HCT116 (cell line): ENCODE measurements around the gene OR10AD1. TPM values are rescaled to one million over a fixed set of nuclear protein-coding genes. Genes with fewer than 3 reads are reported as not detected.

Source experiments
- ATAC-seq: fragments of 200-7000 bp; cut with Tn5 transposase; 2 replicates; pipeline ENCODE4 v1.9.1; 2020; ENCODE audit warnings: mild to moderate bottlenecking, moderate library complexity
- BruUV-seq: library from RNA; stranded (reverse); fragments of 400-500 nt; replicated peaks from 2 replicates; lab custom pipeline; 2021; lab: Mats Ljungman, UMichigan
- CTCF ChIA-PET: fragments of 300-600 bp; sonication (Branson Sonifier 250); formaldehyde crosslinking; loops from one replicate; lab custom pipeline; 2021; ENCODE audit warnings: antibody characterized with exemption; lab: Charles Lee
- POLR2A ChIA-PET: fragments of 300-600, 350-600 bp; sonication (Branson Sonifier 250); formaldehyde crosslinking; loops from one replicate; lab custom pipeline; 2021; ENCODE audit warnings: antibody characterized with exemption; lab: Charles Lee
- RAD21 ChIA-PET, 2 experiments: fragments of 300-600 bp; sonication (Branson Sonifier 250); formaldehyde crosslinking; loops; one replicate each; lab custom pipeline; 2023; ENCODE audit warnings: low total read pairs in 2 of 2; ENCODE audit not compliant: uncharacterized antibody in 2 of 2, unreplicated experiment in 2 of 2, low non-redundant PET in 1 of 2; lab: Charles Lee
- DNase-seq: peaks from one replicate; pipeline ENCODE4 v3.0.0-alpha.2; 2010; ENCODE audit warnings: low read depth, low spot score
- H2AFZ ChIP-seq: fragments of 200-600 bp; shearing (Covaris generic), sonication (generic); 2 replicates; pipeline ENCODE4 v1.6.1; 2017; ENCODE audit warnings: low read depth, mixed run types, mixed read lengths, antibody characterized with exemption, low read length; ENCODE audit not compliant: poor library complexity, severe bottlenecking
- H3K27ac ChIP-seq: 2 replicates; pipeline ENCODE4 v1.5.1; 2012; ENCODE audit warnings: low read depth, low read length
- H3K27me3 ChIP-seq: fragments of 200-600 bp; sonication (generic); 2 replicates; pipeline ENCODE4 v1.6.1; 2016; ENCODE audit warnings: mixed run types, low read length, mixed read lengths; ENCODE audit not compliant: insufficient read depth
- H3K36me3 ChIP-seq, 2 experiments: fragments of 200-500 bp in 1 of 2; fragments of 200-600 bp in 1 of 2; sonication (Bioruptor generic) in 1 of 2; sonication (generic) in 1 of 2; 2 replicates each; pipeline versions ENCODE4 v1.5.1 to v1.6.1; 2014 to 2016; ENCODE audit warnings: low read length in 2 of 2, inconsistent platforms in 1 of 2, mixed read lengths in 1 of 2, mixed run types in 1 of 2; ENCODE audit not compliant: insufficient read depth in 2 of 2, control insufficient read depth in 1 of 2
- H3K4me1 ChIP-seq, 2 experiments: fragments of 200-600 bp in 1 of 2; sonication (generic) in 1 of 2; 2 replicates each; pipeline versions ENCODE4 v1.5.1 to v1.6.1; 2012 to 2017; ENCODE audit warnings: low read length in 2 of 2, inconsistent platforms in 1 of 2, mild to moderate bottlenecking in 1 of 2, mixed read lengths in 1 of 2, mixed run types in 1 of 2, moderate library complexity in 1 of 2; ENCODE audit not compliant: insufficient read depth in 2 of 2, control insufficient read depth in 1 of 2
- H3K4me2 ChIP-seq: fragments of 200-600 bp; sonication (generic); 2 replicates; pipeline ENCODE4 v1.6.1; 2017; ENCODE audit warnings: mixed run types, low read length, mixed read lengths
- H3K4me3 ChIP-seq, 2 experiments: fragments of 200-600 bp in 1 of 2; sonication (generic) in 1 of 2; replicated peaks in 1 of 2; 2 replicates each; pipeline ENCODE4 v1.5.1; 2011 to 2016; ENCODE audit warnings: low read length in 2 of 2, control low read depth in 1 of 2, low read depth in 1 of 2, mild to moderate bottlenecking in 1 of 2, mixed read lengths in 1 of 2, mixed run types in 1 of 2
- H3K79me2 ChIP-seq: fragments of 200-600 bp; sonication (generic); 2 replicates; pipeline ENCODE4 v1.6.1; 2017; ENCODE audit warnings: mild to moderate bottlenecking, mixed run types, low read length, moderate library complexity, mixed read lengths; ENCODE audit not compliant: insufficient read depth
- H3K9ac ChIP-seq: fragments of 200-600 bp; sonication (generic); 2 replicates; pipeline ENCODE4 v1.6.1; 2016; ENCODE audit warnings: low read length, mixed read lengths
- H3K9me2 ChIP-seq: fragments of 200-600 bp; sonication (generic), shearing (Covaris generic); 2 replicates; pipeline ENCODE4 v1.6.1; 2017; ENCODE audit warnings: mixed run types, mild to moderate bottlenecking, moderate library complexity; ENCODE audit not compliant: insufficient read depth
- H3K9me3 ChIP-seq, 2 experiments: fragments of 200-500 bp in 1 of 2; fragments of 200-600 bp in 1 of 2; sonication (Bioruptor generic) in 1 of 2; sonication (generic) in 1 of 2; 2 replicates each; pipeline ENCODE4 v1.6.1; 2014 to 2017; ENCODE audit warnings: low read length in 2 of 2, mixed read lengths in 2 of 2, inconsistent platforms in 1 of 2, low read depth in 1 of 2, mild to moderate bottlenecking in 1 of 2, mixed run types in 1 of 2, moderate library complexity in 1 of 2; ENCODE audit not compliant: control insufficient read depth in 1 of 2, insufficient read depth in 1 of 2
- H4K20me1 ChIP-seq: fragments of 200-600 bp; sonication (generic), shearing (Covaris generic); 2 replicates; pipeline ENCODE4 v1.6.1; 2017; ENCODE audit warnings: mixed run types, mild to moderate bottlenecking, moderate library complexity; ENCODE audit not compliant: insufficient read depth
- EGR1 ChIP-seq: IDR thresholded peaks from 2 replicates; pipeline ENCODE4 v1.6.1; 2012; ENCODE audit warnings: low read depth
- POLR2A ChIP-seq: IDR thresholded peaks from 2 replicates; pipeline ENCODE4 v1.7.0; 2011; ENCODE audit warnings: borderline replicate concordance; ENCODE audit not compliant: insufficient read depth, insufficient read length; ENCODE audit errors: extremely low read depth
- RAD21 ChIP-seq: IDR thresholded peaks from 2 replicates; pipeline ENCODE4 v1.6.1; 2012; ENCODE audit warnings: low read depth, mild to moderate bottlenecking
- SIN3A ChIP-seq: IDR thresholded peaks from 2 replicates; pipeline ENCODE4 v1.6.1; 2012; ENCODE audit warnings: low read depth
- intact Hi-C: fragments of 100-400 bp; cut with micrococcal nuclease; formaldehyde crosslinking; loops from 2 replicates; pipeline ENCODE4 v1.10.0; 2022
- total RNA-seq: library from RNA; stranded (reverse); gene quantifications from one replicate; pipeline ENCODE4 v1.2.1, GENCODE V29; 2021; ENCODE audit not compliant: unreplicated experiment
- TF ChIP-seq, protein P1 (sequence below), 3 experiments: fragments of 200-600 bp in 1 of 3; sonication (generic) in 1 of 3; IDR thresholded peaks in 2 of 3; conservative IDR thresholded peaks in 1 of 3; 2 replicates each; pipeline ENCODE4 v1.5.1; 2012 to 2017; ENCODE audit warnings: low read depth in 2 of 3, low read length in 2 of 3, antibody characterized with exemption in 1 of 3, borderline replicate concordance in 1 of 3, control low read depth in 1 of 3, mild to moderate bottlenecking in 1 of 3, mixed read lengths in 1 of 3, mixed run types in 1 of 3, moderate library complexity in 1 of 3; ENCODE audit not compliant: insufficient read depth in 1 of 3

OR10AD1 gene
- total RNA-seq, 1 experiment from 2014 or later, result not detected

GRCh38 chr12:48189331-48190125, 13.6 kb downstream of the OR10AD1 start:
- intact Hi-C loops, result loop anchor here (5.0 to 10.0 kb wide), 4 partner anchors 227 to 428 kb away; partner anchors contain the start of genes TMEM106C and VDR
- TF ChIP-seq SIN3A (no peak), RAD21 (peak; percentile 80), POLR2A (no peak), EGR1 (0 out of 2 replicates have a peak, but pooled peaks have one; percentile 30)
- TF ChIP-seq, protein P1, sequence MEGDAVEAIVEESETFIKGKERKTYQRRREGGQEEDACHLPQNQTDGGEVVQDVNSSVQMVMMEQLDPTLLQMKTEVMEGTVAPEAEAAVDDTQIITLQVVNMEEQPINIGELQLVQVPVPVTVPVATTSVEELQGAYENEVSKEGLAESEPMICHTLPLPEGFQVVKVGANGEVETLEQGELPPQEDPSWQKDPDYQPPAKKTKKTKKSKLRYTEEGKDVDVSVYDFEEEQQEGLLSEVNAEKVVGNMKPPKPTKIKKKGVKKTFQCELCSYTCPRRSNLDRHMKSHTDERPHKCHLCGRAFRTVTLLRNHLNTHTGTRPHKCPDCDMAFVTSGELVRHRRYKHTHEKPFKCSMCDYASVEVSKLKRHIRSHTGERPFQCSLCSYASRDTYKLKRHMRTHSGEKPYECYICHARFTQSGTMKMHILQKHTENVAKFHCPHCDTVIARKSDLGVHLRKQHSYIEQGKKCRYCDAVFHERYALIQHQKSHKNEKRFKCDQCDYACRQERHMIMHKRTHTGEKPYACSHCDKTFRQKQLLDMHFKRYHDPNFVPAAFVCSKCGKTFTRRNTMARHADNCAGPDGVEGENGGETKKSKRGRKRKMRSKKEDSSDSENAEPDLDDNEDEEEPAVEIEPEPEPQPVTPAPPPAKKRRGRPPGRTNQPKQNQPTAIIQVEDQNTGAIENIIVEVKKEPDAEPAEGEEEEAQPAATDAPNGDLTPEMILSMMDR (IDR thresholded peaks at IDR 0.05 in 2 of 3, conservative IDR thresholded peaks at IDR 0.05 in 1 of 3; ENCODE audit: borderline replicate concordance in 1 of 3, insufficient read depth in 1 of 3, low read depth in 2 of 3, low read length in 2 of 3), result peak; percentile 72 to 90 (median 85); a peak in 5 of 6 replicates
- H3K4me3 ChIP-seq, result no peak overlapping the region
- H3K9me2 ChIP-seq, result no peaks in the 10 kb centered on the region
- no peaks in the 10 kb centered on the region for H3K27me3 ChIP-seq
- no peak overlapping the region for H2AFZ ChIP-seq
- no peaks in the 10 kb centered on the region for H3K9me3 ChIP-seq
- H3K27ac ChIP-seq, result no peak overlapping the region
- no peaks in the 10 kb centered on the region for H3K36me3 ChIP-seq
- H3K9ac ChIP-seq, result no peak overlapping the region
- POLR2A ChIA-PET, result no interaction called here
- ATAC-seq (peak; percentile 77), DNase-seq (peak; percentile 57)
- RAD21 ChIA-PET, result no interaction called here
- H3K79me2 ChIP-seq, result no peaks in the 10 kb centered on the region
- no peaks in the 10 kb centered on the region for H4K20me1 ChIP-seq
- H3K4me1 ChIP-seq, result peaks cover 4 to 12% of the 10 kb centered on the region in 2 experiments; a peak in 2 of 4 replicates
- CTCF ChIA-PET, result interaction anchor here (0.7 to 1.9 kb wide), 9 partner anchors 8 to 447 kb away, joined by 3 to 6 read pairs (median 4); partner anchors contain the start of genes ASB8 and TMEM106C
- no peak overlapping the region for H3K4me2 ChIP-seq
- no TSS peak for BruUV-seq
